Endothelial cell of umbilical vein (primary cell): ENCODE results near the gene RBFOX1. TPM values are rescaled to one million over a fixed set of nuclear protein-coding genes. Genes with fewer than 3 reads are reported as not detected.

Source experiments
- BruUV-seq: library from RNA; stranded (reverse); fragments of 400-500 nt; replicated peaks from 2 replicates; lab custom pipeline; 2021; lab: Mats Ljungman, UMichigan
- CTCF ChIA-PET: fragments of 300-600, 350-600 bp; sonication (Branson Sonifier 250); formaldehyde crosslinking; loops from one replicate; lab custom pipeline; 2021; ENCODE audit warnings: antibody characterized with exemption, inconsistent platforms; lab: Charles Lee
- POLR2A ChIA-PET: fragments of 300-600, 350-600 bp; sonication (Branson Sonifier 250); formaldehyde crosslinking; loops from one replicate; lab custom pipeline; 2021; ENCODE audit warnings: antibody characterized with exemption, inconsistent platforms; lab: Charles Lee
- DNase-seq: peaks from one replicate; pipeline ENCODE4 v3.0.0-alpha.2; 2011; ENCODE audit warnings: low read depth, low spot score
- FAIRE-seq: peaks from 2 replicates; lab custom pipeline; 2011; peaks lifted over from hg19 to GRCh38; lab: Jason Lieb, UNC
- H2AFZ ChIP-seq: 2 replicates; pipeline ENCODE4 v1.6.0; 2012; ENCODE audit warnings: low read depth, low read length, control low read depth, inconsistent platforms
- H3K27ac ChIP-seq: 2 replicates; pipeline ENCODE4 v1.5.1; 2011; ENCODE audit warnings: low read depth, mild to moderate bottlenecking, control low read depth, low read length, moderate library complexity; ENCODE audit not compliant: insufficient read depth
- H3K27me3 ChIP-seq, 2 experiments: 2 replicates each; pipeline versions ENCODE4 v1.6.0 to v1.6.1; 2011; ENCODE audit warnings: low read length in 2 of 2, mixed read lengths in 1 of 2; ENCODE audit not compliant: control insufficient read depth in 2 of 2, insufficient read depth in 2 of 2
- H3K36me3 ChIP-seq, 2 experiments: 2 replicates in 1 of 2; 3 replicates in 1 of 2; pipeline ENCODE4 v1.5.1; 2011; ENCODE audit warnings: low read length in 2 of 2, mild to moderate bottlenecking in 1 of 2, moderate library complexity in 1 of 2; ENCODE audit not compliant: control insufficient read depth in 2 of 2, insufficient read depth in 2 of 2; ENCODE audit errors: extremely low read depth in 1 of 2
- H3K4me1 ChIP-seq: 3 replicates; pipeline ENCODE4 v1.5.1; 2011; ENCODE audit warnings: mild to moderate bottlenecking, low read length; ENCODE audit not compliant: control insufficient read depth, insufficient read depth; ENCODE audit errors: extremely low read depth
- H3K4me2 ChIP-seq: 2 replicates; pipeline ENCODE4 v1.6.1; 2011; ENCODE audit warnings: low read length, control low read depth, mixed read lengths; ENCODE audit not compliant: insufficient read depth
- H3K4me3 ChIP-seq, 3 experiments: fragments of 200-600 bp in 1 of 3; sonication (generic), shearing (Covaris generic) in 1 of 3; replicated peaks in 1 of 3; 2 replicates each; pipeline ENCODE4 v1.5.1; 2011 to 2016; ENCODE audit warnings: control low read depth in 3 of 3, low read length in 3 of 3, mild to moderate bottlenecking in 2 of 3, inconsistent platforms in 1 of 3, low read depth in 1 of 3, moderate library complexity in 1 of 3; ENCODE audit not compliant: insufficient read depth in 1 of 3
- H3K79me2 ChIP-seq: 2 replicates; pipeline ENCODE4 v1.6.0; 2012; ENCODE audit warnings: low read length, inconsistent platforms; ENCODE audit not compliant: control insufficient read depth, insufficient read depth
- H3K9ac ChIP-seq: replicated peaks from 2 replicates; pipeline ENCODE3; 2011; ENCODE audit warnings: low read length, control low read depth; ENCODE audit not compliant: insufficient read depth; ENCODE audit errors: extremely low read depth
- H3K9me1 ChIP-seq: replicated peaks from 3 replicates; pipeline ENCODE4 v1.6.0; 2011; ENCODE audit warnings: mild to moderate bottlenecking, low read length; ENCODE audit not compliant: control insufficient read depth, insufficient read depth; ENCODE audit errors: extremely low read depth
- H3K9me3 ChIP-seq: replicated peaks from 2 replicates; pipeline ENCODE4 v1.5.1; 2012; ENCODE audit warnings: low read length, inconsistent platforms; ENCODE audit not compliant: control insufficient read depth, insufficient read depth
- H4K20me1 ChIP-seq: replicated peaks from 2 replicates; pipeline ENCODE3; 2011; ENCODE audit warnings: mild to moderate bottlenecking, low read length; ENCODE audit not compliant: control insufficient read depth, insufficient read depth; ENCODE audit errors: extremely low read depth
- CTCF ChIP-seq, 2 donors: IDR thresholded peaks; 1 replicate in 1 of 2; 2 replicates in 1 of 2; pipeline ENCODE4 v1.5.1; 2011; ENCODE audit warnings: low read length in 2 of 2, mild to moderate bottlenecking in 2 of 2, moderate library complexity in 2 of 2, control low read depth in 1 of 2, inconsistent platforms in 1 of 2, low read depth in 1 of 2; ENCODE audit not compliant: insufficient read depth in 1 of 2; ENCODE audit errors: extremely low read depth in 1 of 2
- EZH2 ChIP-seq: IDR thresholded peaks from 2 replicates; pipeline ENCODE4 v1.6.1; 2012; ENCODE audit warnings: borderline replicate concordance, low read depth, mild to moderate bottlenecking, moderate library complexity, low read length, inconsistent platforms; ENCODE audit not compliant: severe bottlenecking
- FOS ChIP-seq: IDR thresholded peaks from 2 replicates; pipeline ENCODE4 v1.6.1; 2011; ENCODE audit warnings: mild to moderate bottlenecking, low read length, moderate library complexity, borderline replicate concordance; ENCODE audit not compliant: insufficient read depth
- GATA2 ChIP-seq: IDR thresholded peaks from 2 replicates; pipeline ENCODE4 v1.7.0; 2011; ENCODE audit warnings: low read depth, mild to moderate bottlenecking, moderate library complexity, mixed read lengths, low read length; ENCODE audit not compliant: insufficient read length, insufficient read depth
- JUN ChIP-seq: IDR thresholded peaks from 2 replicates; pipeline ENCODE4 v1.6.1; 2011; ENCODE audit warnings: borderline replicate concordance, low read depth; ENCODE audit not compliant: insufficient read length, insufficient read depth
- MAX ChIP-seq: IDR thresholded peaks from 2 replicates; pipeline ENCODE4 v1.6.1; 2011; ENCODE audit not compliant: insufficient read depth, insufficient read length
- MYC ChIP-seq: IDR thresholded peaks from one replicate; pipeline ENCODE4 v1.6.1; 2011; ENCODE audit warnings: mild to moderate bottlenecking, low read depth, low read length
- POLR2A ChIP-seq: IDR thresholded peaks from 2 replicates; pipeline ENCODE4 v1.6.1; 2012; ENCODE audit warnings: low read depth, mild to moderate bottlenecking, control low read depth, low read length
- POLR2AphosphoS5 ChIP-seq: IDR thresholded peaks from 2 replicates; pipeline ENCODE4 v1.6.1; 2012; ENCODE audit warnings: low read depth, mild to moderate bottlenecking, control low read depth, low read length, moderate library complexity; ENCODE audit not compliant: insufficient read depth
- dilution Hi-C: fragments of 300-500 bp; cut with MboI; formaldehyde crosslinking; loops from one replicate; pipeline ENCODE4 v1.15.0; 2019; ENCODE audit warnings: low sequenced_read_pairs; ENCODE audit not compliant: extremely low pct_ligation_motif_present
- intact Hi-C: fragments of 100-400 bp; cut with micrococcal nuclease; formaldehyde crosslinking; loops from one replicate; pipeline ENCODE4 v1.10.0; 2022
- polyA plus RNA-seq, 4 experiments: library from polyadenylated mRNA; depleted of rRNA in 3 of 4; stranded (reverse) in 3 of 4; unstranded in 1 of 4; fragments of >200 nt; gene quantifications; 2 replicates each; pipeline versions ENCODE4 v1.2.1 to v1.2.3, GENCODE V29; 2011 to 2012; ENCODE audit warnings: missing spikeins in 1 of 4
- total RNA-seq: library from RNA; stranded (reverse); gene quantifications from 2 replicates; pipeline ENCODE4 v1.2.3, GENCODE V29; 2021

Gene RBFOX1
- total and polyA plus RNA-seq, 2 donors (not counting 3 experiments of a cell fraction or from before 2014, with no cell fraction given), result not detected

GRCh38 chr16:7314163-7314562 lies 18.5 kb upstream of the RBFOX1 start:
- Histone ChIP-seq H3K27ac (no peak overlapping the region), H3K9me1 (no peaks in the 10 kb centered on the region), H3K4me3 (no peak overlapping the region), H3K9me3 (peaks cover 2% of the 10 kb centered on the region), H3K9ac (no peak overlapping the region), H3K79me2 (no peaks in the 10 kb centered on the region), H3K27me3 (no peaks in the 10 kb centered on the region), H3K4me2 (no peak overlapping the region), H3K4me1 (no peaks in the 10 kb centered on the region), H2AFZ (no peak overlapping the region), H3K36me3 (no peaks in the 10 kb centered on the region), H4K20me1 (no peaks in the 10 kb centered on the region)
- CTCF ChIA-PET, result no interaction called here
- dilution Hi-C loops (no loop called here), intact Hi-C loops (no loop called here)
- no peak for DNase-seq
- POLR2A ChIA-PET, result no interaction called here
- TF ChIP-seq JUN, result no peak
- TF ChIP-seq MAX, result no peak
- TF ChIP-seq MYC, result no peak
- no peak for TF ChIP-seq EZH2
- no peak for TF ChIP-seq GATA2
- TF ChIP-seq FOS, result no peak
- TF ChIP-seq CTCF (IDR thresholded peaks at IDR 0.05; ENCODE audit: extremely low read depth in 1 of 2, insufficient read depth in 1 of 2, low read depth in 1 of 2, low read length in 2 of 2), result no peak
- TF ChIP-seq POLR2A, result no peak
- no peak for TF ChIP-seq POLR2AphosphoS5
- no TSS peak for BruUV-seq
- FAIRE-seq, result no peak
